GM18520 (cell line): Measurements from ENCODE around the gene CDK5R2.
"Not testable (repeated sequence)": the region's sequence is repeated elsewhere in the genome, so short reads cannot be mapped to it uniquely, and the experiment has no call there.

Experiments used
- ATAC-seq: cut with Tn5 transposase; IDR thresholded peaks from one replicate; pipeline ENCODE4 v1.9.1; 2021; ENCODE audit not compliant: unreplicated experiment

CDK5R2 gene

GRCh38 chr2:218959141-218959731 lies at the start of gene CDK5R2:
TSS of gene CDK5R2 (plus strand) at chr2:218959666. CDS start at chr2:218959821, 155 bp downstream.
- ATAC-seq = peak; percentile 96

GRCh38 chr2:218910741-218911140 lies 48.7 kb upstream of the CDK5R2 start:
- ATAC-seq = no peak

GRCh38 chr2:218920504-218920903 lies 39.0 kb upstream of the CDK5R2 start:
- ATAC-seq = no peak

- ATAC-seq = no peak
These were observed 34.7 kb upstream of the CDK5R2 start for GRCh38 chr2:218924757-218925156.

GRCh38 chr2:218925434-218925833 lies 34.0 kb upstream of the CDK5R2 start:
- no peak for ATAC-seq

- ATAC-seq = no peak
These were observed 32.0 kb upstream of the CDK5R2 start for GRCh38 chr2:218927422-218927821.

GRCh38 chr2:218927876-218928275 lies 31.6 kb upstream of the CDK5R2 start:
- no peak for ATAC-seq

- ATAC-seq = not testable (repeated sequence)
These were observed 29.0 kb upstream of the CDK5R2 start for GRCh38 chr2:218930488-218930887.

- ATAC-seq = not testable (repeated sequence)
These were observed 27.7 kb upstream of the CDK5R2 start for GRCh38 chr2:218931751-218932150.

GRCh38 chr2:218944759-218945404 lies 14.6 kb upstream of the CDK5R2 start:
- no peak for ATAC-seq

- no peak for ATAC-seq
These were observed 12.8 kb upstream of the CDK5R2 start for GRCh38 chr2:218946621-218947020.

- no peak for ATAC-seq
These were observed 7.3 kb upstream of the CDK5R2 start for GRCh38 chr2:218952160-218952559.

GRCh38 chr2:218953366-218953954 lies 6.0 kb upstream of the CDK5R2 start:
- no peak for ATAC-seq

- no peak for ATAC-seq
These were observed 4.7 kb upstream of the CDK5R2 start for GRCh38 chr2:218954541-218955300.

GRCh38 chr2:218956039-218956438 lies 3.4 kb upstream of the CDK5R2 start:
- ATAC-seq = no peak

GRCh38 chr2:218957671-218958070 lies 1.8 kb upstream of the CDK5R2 start:
- no peak for ATAC-seq

GRCh38 chr2:218958276-218958675 lies 1.2 kb upstream of the CDK5R2 start:
- ATAC-seq = no peak

GRCh38 chr2:218959761-218960308 lies 369 bp downstream of the CDK5R2 start:
- no peak for ATAC-seq

GRCh38 chr2:218960309-218961165 lies 1.1 kb downstream of the CDK5R2 start:
- ATAC-seq = no peak

GRCh38 chr2:218961229-218961628 lies 1.8 kb downstream of the CDK5R2 start:
- ATAC-seq = no peak
